Activated CD4-positive, alpha-beta T cell treated with anti-CD3 and anti-CD28 coated beads, Interleukin-2, amount 10 ng/mL, durations not matched to agents 7 days and 5 days (primary cell): ENCODE results near the gene SALL2. TPM values are rescaled to one million over a fixed set of nuclear protein-coding genes. Genes with fewer than 3 reads are reported as not detected.

Experiments
- CTCF ChIA-PET: fragments of 350-600 bp; sonication (Branson Sonifier 250); formaldehyde crosslinking; loops from one replicate; lab custom pipeline; 2021; ENCODE audit warnings: antibody characterized with exemption; lab: Charles Lee
- POLR2A ChIA-PET: fragments of 350-600 bp; sonication (Branson Sonifier 250); formaldehyde crosslinking; loops from one replicate; lab custom pipeline; 2021; ENCODE audit warnings: antibody characterized with exemption; lab: Charles Lee
- DNase-seq: peaks from one replicate; pipeline ENCODE4 v3.0.0-alpha.2; 2020
- H3K27ac Mint-ChIP-seq: one replicate; pipeline ENCODE4 v1.8.0; 2021; ENCODE audit warnings: mild to moderate bottlenecking, moderate library complexity, mixed read lengths
- H3K27me3 Mint-ChIP-seq: one replicate; pipeline ENCODE4 v1.8.0; 2021; ENCODE audit warnings: mixed read lengths
- H3K36me3 Mint-ChIP-seq: one replicate; pipeline ENCODE4 v1.8.0; 2021; ENCODE audit warnings: low read depth, mixed read lengths
- H3K4me1 Mint-ChIP-seq: one replicate; pipeline ENCODE4 v1.8.0; 2021; ENCODE audit warnings: mixed read lengths
- H3K4me3 Mint-ChIP-seq: one replicate; pipeline ENCODE4 v1.8.0; 2021; ENCODE audit warnings: mild to moderate bottlenecking, moderate library complexity, mixed read lengths
- H3K9me3 Mint-ChIP-seq: one replicate; pipeline ENCODE4 v1.8.0; 2021; ENCODE audit warnings: mixed read lengths
- total RNA-seq, 2 experiments: library from RNA; stranded (reverse); gene quantifications; one replicate each; pipeline ENCODE4 v1.2.3, GENCODE V29; 2021

The SALL2 gene
- total RNA-seq, 2 experiments from 2014 or later, result 1.9 to 2.2 TPM

- Mint-ChIP-seq H3K36me3 (no peaks in the 10 kb centered on the region), H3K27ac (no peak overlapping the region), H3K9me3 (no peaks in the 10 kb centered on the region), H3K27me3 (peaks cover 57% of the 10 kb centered on the region), H3K4me1 (peaks cover 5% of the 10 kb centered on the region), H3K4me3 (no peak overlapping the region)
- DNase-seq, result no peak
- ChIA-PET CTCF (no interaction called here), POLR2A (interaction anchor here (0.6 kb wide), 1 partner anchor 8 kb away, joined by 6 read pairs; no protein-coding TSS in a partner anchor)
Observed at GRCh38 chr14:21539189-21539940, 13.2 kb upstream of the SALL2 start.

- Mint-ChIP-seq H3K4me1 (peaks cover 5% of the 10 kb centered on the region), H3K27ac (no peak overlapping the region), H3K9me3 (no peaks in the 10 kb centered on the region), H3K4me3 (no peak overlapping the region), H3K36me3 (no peaks in the 10 kb centered on the region), H3K27me3 (peaks cover 56% of the 10 kb centered on the region)
- ChIA-PET POLR2A (no interaction called here), CTCF (interaction anchor here (0.5 to 0.9 kb wide), 2 partner anchors 21 to 1474 kb away, joined by 3 read pairs; no protein-coding TSS in a partner anchor)
- no peak for DNase-seq
Observed at GRCh38 chr14:21537090-21537424, 10.9 kb upstream of the SALL2 start.

DNA sequence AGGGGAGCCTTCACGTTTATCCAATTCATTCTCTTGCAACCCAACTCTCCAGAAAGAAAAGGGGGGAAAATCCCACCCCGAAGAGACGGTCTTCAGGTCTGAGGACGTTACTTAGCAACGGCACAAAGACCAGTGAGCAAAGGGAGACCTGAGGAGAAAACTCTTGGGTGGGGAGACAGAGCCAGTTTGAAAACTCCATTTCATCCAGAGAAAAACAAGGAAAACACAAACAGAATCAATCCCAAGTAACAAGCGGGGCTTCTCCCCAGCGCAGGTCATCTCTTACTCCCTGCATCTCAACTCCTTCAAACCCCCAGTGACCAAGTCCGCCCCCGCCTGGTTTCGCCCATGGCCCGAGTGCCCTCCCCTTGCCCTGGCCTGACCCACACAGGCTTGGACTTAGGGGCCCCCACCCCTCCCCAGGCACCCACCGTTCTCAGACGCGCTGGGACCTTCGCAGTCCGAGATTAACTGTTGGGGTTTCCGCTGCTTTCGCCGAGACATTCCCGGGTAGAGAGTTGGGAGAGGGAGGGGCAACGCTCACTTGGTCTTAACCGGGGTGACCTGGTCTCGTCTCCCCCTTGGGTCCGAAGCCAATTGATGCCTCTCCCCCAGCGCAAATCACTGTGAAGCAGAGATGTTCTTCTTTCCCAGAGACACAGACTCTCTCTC is 10.4 kb upstream of the SALL2 start:
- Mint-ChIP-seq H3K27me3 (peaks cover 57% of the 10 kb centered on the region), H3K9me3 (no peaks in the 10 kb centered on the region), H3K36me3 (no peaks in the 10 kb centered on the region), H3K4me1 (peaks cover 5% of the 10 kb centered on the region), H3K4me3 (no peak overlapping the region), H3K27ac (no peak overlapping the region)
- ChIA-PET CTCF (interaction anchor here (0.5 to 1.1 kb wide), 4 partner anchors 20 to 1475 kb away, joined by 3 to 4 read pairs (median 3); no protein-coding TSS in a partner anchor), POLR2A (no interaction called here)
- DNase-seq, result no peak

- no peaks in the 10 kb centered on the region for H3K36me3 Mint-ChIP-seq
- POLR2A ChIA-PET, result no interaction called here
- CTCF ChIA-PET, result interaction anchor here (0.6 to 1.1 kb wide), 2 partner anchors 64 to 207 kb away, joined by 3 to 4 read pairs; no protein-coding TSS in a partner anchor
- H3K27ac Mint-ChIP-seq, result no peak overlapping the region
- H3K27me3 Mint-ChIP-seq, result peaks cover 57% of the 10 kb centered on the region
- H3K9me3 Mint-ChIP-seq, result no peaks in the 10 kb centered on the region
- H3K4me3 Mint-ChIP-seq, result no peak overlapping the region
- no peak for DNase-seq
- peaks cover 5% of the 10 kb centered on the region for H3K4me1 Mint-ChIP-seq
Observed at GRCh38 chr14:21535545-21536417, 9.6 kb upstream of the SALL2 start.

- H3K4me1 Mint-ChIP-seq, result peaks cover 5% of the 10 kb centered on the region
- no peak overlapping the region for H3K4me3 Mint-ChIP-seq
- H3K36me3 Mint-ChIP-seq, result no peaks in the 10 kb centered on the region
- no peak overlapping the region for H3K27ac Mint-ChIP-seq
- H3K27me3 Mint-ChIP-seq, result peaks cover 54% of the 10 kb centered on the region
- ChIA-PET POLR2A (interaction anchor here (0.6 kb wide), 1 partner anchor 30 kb away, joined by 3 read pairs; no protein-coding TSS in a partner anchor), CTCF (no interaction called here)
- DNase-seq, result no peak
- H3K9me3 Mint-ChIP-seq, result no peaks in the 10 kb centered on the region
Observed at GRCh38 chr14:21534576-21534975, 8.4 kb upstream of the SALL2 start.

DNA sequence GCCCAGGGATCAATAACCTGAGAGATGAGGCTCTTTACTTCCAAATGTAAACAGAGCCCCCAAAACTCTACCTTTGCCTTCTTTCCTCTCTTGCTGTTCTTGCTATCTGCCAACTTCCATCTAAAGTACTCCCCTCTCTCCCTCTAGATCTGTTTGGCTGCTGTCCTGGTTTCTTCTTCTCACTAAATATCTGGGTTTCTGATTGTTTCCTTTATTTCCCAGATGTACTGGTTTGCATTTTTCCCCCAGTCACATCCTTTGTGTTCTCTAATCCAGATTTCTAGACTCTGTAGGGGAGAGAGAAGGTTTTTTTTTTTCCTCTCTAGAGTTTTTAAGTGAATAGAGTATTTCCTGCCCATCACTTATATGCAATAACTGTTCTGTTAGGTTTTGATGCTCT is 7.1 kb upstream of the SALL2 start:
- no peak overlapping the region for H3K4me3 Mint-ChIP-seq
- DNase-seq, result no peak
- no peak overlapping the region for H3K27ac Mint-ChIP-seq
- no peaks in the 10 kb centered on the region for H3K9me3 Mint-ChIP-seq
- peaks cover 44% of the 10 kb centered on the region for H3K27me3 Mint-ChIP-seq
- H3K4me1 Mint-ChIP-seq, result peaks cover 5% of the 10 kb centered on the region
- ChIA-PET POLR2A (no interaction called here), CTCF (no interaction called here)
- no peaks in the 10 kb centered on the region for H3K36me3 Mint-ChIP-seq

- no peak overlapping the region for H3K27ac Mint-ChIP-seq
- DNase-seq, result no peak
- CTCF ChIA-PET, result interaction anchor here (1.0 kb wide), 2 partner anchors 19 to 52 kb away, joined by 3 read pairs; partner anchors contain the start of gene METTL3
- H3K27me3 Mint-ChIP-seq, result peaks cover 17% of the 10 kb centered on the region
- peaks cover 15% of the 10 kb centered on the region for H3K4me1 Mint-ChIP-seq
- POLR2A ChIA-PET, result no interaction called here
- H3K4me3 Mint-ChIP-seq, result no peak overlapping the region
- H3K9me3 Mint-ChIP-seq, result no peaks in the 10 kb centered on the region
- no peaks in the 10 kb centered on the region for H3K36me3 Mint-ChIP-seq
Observed at GRCh38 chr14:21529515-21529914, 3.4 kb upstream of the SALL2 start.

GRCh38 chr14:21528381-21529348 is 2.5 kb upstream of the SALL2 start:
- Mint-ChIP-seq H3K4me1 (peaks cover 15% of the 10 kb centered on the region), H3K27me3 (peaks cover 13% of the 10 kb centered on the region), H3K9me3 (no peaks in the 10 kb centered on the region), H3K36me3 (no peaks in the 10 kb centered on the region), H3K4me3 (no peak overlapping the region), H3K27ac (no peak overlapping the region)
- ChIA-PET POLR2A (no interaction called here), CTCF (interaction anchor here (1.0 kb wide), 1 partner anchor 18 kb away, joined by 3 read pairs; the partner anchor contains the start of gene METTL3)
- DNase-seq, result no peak

DNA sequence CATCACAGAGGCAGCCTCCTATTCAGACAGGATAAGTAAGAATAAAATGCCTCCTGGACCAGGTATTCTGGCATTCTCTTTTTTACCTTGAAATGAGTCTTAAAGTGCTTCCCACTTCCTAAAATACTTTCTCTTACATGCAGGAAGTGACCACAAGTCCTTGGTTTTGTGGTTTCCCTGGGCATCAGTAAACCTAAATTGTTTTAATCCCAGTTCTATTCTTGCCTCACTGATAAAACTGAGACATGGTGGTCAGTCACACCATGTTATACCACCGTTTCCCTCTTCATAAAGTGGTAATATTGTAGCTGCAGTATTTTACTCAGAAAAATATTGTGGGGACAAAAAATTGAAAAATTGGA is 1.2 kb upstream of the SALL2 start:
- Mint-ChIP-seq H3K9me3 (no peaks in the 10 kb centered on the region), H3K4me1 (peaks cover 15% of the 10 kb centered on the region), H3K36me3 (no peaks in the 10 kb centered on the region), H3K4me3 (peak overlapping the region; percentile 75), H3K27ac (no peak overlapping the region), H3K27me3 (peaks cover 8% of the 10 kb centered on the region)
- POLR2A ChIA-PET, result no interaction called here
- no peak for DNase-seq
- CTCF ChIA-PET, result interaction anchor here (0.8 kb wide), 1 partner anchor 68 kb away, joined by 3 read pairs; no protein-coding TSS in a partner anchor

- peak overlapping the region; percentile 75 for H3K4me3 Mint-ChIP-seq
- POLR2A ChIA-PET, result no interaction called here
- H3K36me3 Mint-ChIP-seq, result no peaks in the 10 kb centered on the region
Observed at GRCh38 chr14:21526672-21527317, 649 bp upstream of the SALL2 start.

DNA sequence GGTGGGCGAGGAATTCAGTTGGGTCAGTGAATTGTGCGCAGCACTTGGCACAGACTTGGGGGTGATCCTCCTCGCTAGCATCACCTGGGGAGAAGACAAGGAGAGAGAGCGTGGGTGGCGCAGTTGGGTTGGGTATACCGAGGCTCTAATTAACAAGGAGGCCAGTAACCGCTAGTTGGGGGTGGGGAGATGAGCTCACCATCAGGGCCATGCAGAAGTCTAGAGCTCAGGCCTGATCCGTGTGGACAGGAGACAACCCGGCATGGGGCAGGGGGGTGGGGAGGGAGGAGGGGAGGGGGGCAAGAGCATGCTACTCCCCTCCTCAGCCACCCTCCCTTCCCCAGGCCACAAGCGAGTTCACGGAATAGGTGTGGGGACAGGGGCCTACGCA is 580 bp downstream of the SALL2 start:
- no peaks in the 10 kb centered on the region for H3K36me3 Mint-ChIP-seq
- CTCF ChIA-PET, result interaction anchor here (0.7 to 1.9 kb wide), 7 partner anchors 8 to 68 kb away, joined by 3 to 9 read pairs (median 4); partner anchors contain the start of genes METTL3, RAB2B and TOX4
- POLR2A ChIA-PET, result no interaction called here
- H3K9me3 Mint-ChIP-seq, result no peaks in the 10 kb centered on the region
- no peak for DNase-seq
- H3K4me1 Mint-ChIP-seq, result peaks cover 17% of the 10 kb centered on the region
- peaks cover 5% of the 10 kb centered on the region for H3K27me3 Mint-ChIP-seq
- H3K27ac Mint-ChIP-seq, result peak overlapping the region; percentile 79
- peak overlapping the region; percentile 75 for H3K4me3 Mint-ChIP-seq

More at GRCh38 chr14:21526672-21527317, 649 bp upstream of the SALL2 start:
- Mint-ChIP-seq H3K27me3 (peaks cover 5% of the 10 kb centered on the region), H3K27ac (no peak overlapping the region), H3K4me1 (peaks cover 15% of the 10 kb centered on the region), H3K9me3 (no peaks in the 10 kb centered on the region)
- DNase-seq, result no peak
- CTCF ChIA-PET, result interaction anchor here (0.8 to 1.9 kb wide), 6 partner anchors 16 to 69 kb away, joined by 3 to 9 read pairs (median 5); partner anchors contain the start of genes METTL3, RAB2B and TOX4
